Nephron (organoid): ENCODE measurements around the gene TBRG1.

Experiments used
- H3K27ac Mint-ChIP-seq, 3 experiments: 2 replicates each; pipeline ENCODE4 v1.8.0; 2020; ENCODE audit warnings: mixed read lengths in 3 of 3, mild to moderate bottlenecking in 2 of 3, moderate library complexity in 1 of 3
- H3K27me3 Mint-ChIP-seq: 2 replicates; pipeline ENCODE4 v1.8.0; 2021; ENCODE audit warnings: low read depth, mild to moderate bottlenecking, moderate library complexity, mixed read lengths
- H3K36me3 Mint-ChIP-seq: 2 replicates; pipeline ENCODE4 v1.8.0; 2020; ENCODE audit warnings: low read depth, mixed read lengths
- H3K4me1 Mint-ChIP-seq: 2 replicates; pipeline ENCODE4 v1.8.0; 2020; ENCODE audit warnings: mixed read lengths
- H3K4me3 Mint-ChIP-seq, 3 experiments: 2 replicates each; pipeline ENCODE4 v1.8.0; 2020; ENCODE audit warnings: mild to moderate bottlenecking in 3 of 3, mixed read lengths in 3 of 3, moderate library complexity in 2 of 3
- H3K9me3 Mint-ChIP-seq: 2 replicates; pipeline ENCODE4 v1.8.0; 2020; ENCODE audit warnings: mixed read lengths
- CTCF ChIP-seq, 3 experiments: fragments of 200-600 bp; sonication (generic); IDR thresholded peaks; one replicate each; pipeline ENCODE4 v1.5.0; 2021; ENCODE audit warnings: antibody characterized with exemption in 3 of 3; ENCODE audit not compliant: unreplicated experiment in 3 of 3

TBRG1 gene

GRCh38 chr11:124623861-124624525 is 1.3 kb downstream of the TBRG1 start:
- peaks cover 25% of the 10 kb centered on the region for H3K36me3 Mint-ChIP-seq
- H3K27me3 Mint-ChIP-seq: no peaks in the 10 kb centered on the region
- no peak for TF ChIP-seq CTCF (IDR thresholded peaks at IDR 0.05; ENCODE audit: unreplicated experiment in 3 of 3)
- H3K27ac Mint-ChIP-seq: peak overlapping the region in 2 of 3 experiments; percentile 99 to 100
- peaks cover 11% of the 10 kb centered on the region for H3K4me1 Mint-ChIP-seq
- H3K4me3 Mint-ChIP-seq: peak overlapping the region; percentile 91 to 96 (median 95)
- H3K9me3 Mint-ChIP-seq: no peaks in the 10 kb centered on the region

- Mint-ChIP-seq H3K27me3 (no peaks in the 10 kb centered on the region), H3K9me3 (no peaks in the 10 kb centered on the region), H3K36me3 (peaks cover 32% of the 10 kb centered on the region), H3K4me1 (peaks cover 11% of the 10 kb centered on the region), H3K4me3 (peak overlapping the region in 2 of 3 experiments; percentile 41 to 79), H3K27ac (no peak overlapping the region)
- TF ChIP-seq CTCF (IDR thresholded peaks at IDR 0.05; ENCODE audit: unreplicated experiment in 3 of 3): no peak
Measured at GRCh38 chr11:124625504-124626168, 3.0 kb downstream of the TBRG1 start.

DNA sequence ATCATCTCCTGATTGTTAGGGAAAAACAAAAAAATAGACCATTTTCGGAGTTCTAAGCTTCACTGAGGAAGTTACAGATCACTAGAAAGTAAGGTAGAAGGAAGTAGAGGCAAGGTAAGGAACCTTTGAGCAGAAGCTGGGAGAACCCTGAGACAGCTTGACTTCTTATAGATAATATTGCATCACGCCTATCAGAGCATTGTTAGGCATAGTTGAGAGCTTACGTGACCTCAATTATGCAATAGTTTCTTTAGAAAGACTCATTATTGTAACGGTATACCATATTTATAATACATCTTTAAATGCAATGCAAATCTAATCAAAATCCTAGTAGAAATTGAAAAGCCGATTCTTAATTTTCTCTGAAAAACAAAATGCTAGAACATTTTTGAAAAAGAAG is 4.9 kb downstream of the TBRG1 start:
- Mint-ChIP-seq H3K9me3 (no peaks in the 10 kb centered on the region), H3K4me3 (no peak overlapping the region), H3K27ac (no peak overlapping the region), H3K4me1 (peaks cover 11% of the 10 kb centered on the region), H3K36me3 (peaks cover 51% of the 10 kb centered on the region), H3K27me3 (no peaks in the 10 kb centered on the region)
- TF ChIP-seq CTCF (IDR thresholded peaks at IDR 0.05; ENCODE audit: unreplicated experiment in 3 of 3): no peak

DNA sequence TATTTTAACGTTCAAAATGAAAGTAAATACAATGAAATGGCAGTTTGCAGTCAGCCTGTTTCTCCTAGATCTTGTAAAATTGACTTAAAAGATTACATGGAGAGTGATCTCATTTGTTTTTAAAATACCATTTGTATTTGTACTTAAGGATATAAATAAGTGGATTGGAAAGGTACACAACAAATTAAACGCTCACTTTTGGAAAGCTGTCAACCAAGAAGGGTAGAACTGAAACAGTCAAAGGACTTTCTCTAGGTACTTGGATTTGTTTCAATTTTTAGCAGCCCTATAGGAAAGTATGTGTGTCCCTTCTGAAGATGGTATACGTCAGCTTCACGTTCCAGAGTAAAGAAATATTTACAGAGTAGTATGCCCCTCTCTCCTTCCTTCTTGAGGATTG is 7.3 kb downstream of the TBRG1 start:
- Mint-ChIP-seq H3K9me3 (no peaks in the 10 kb centered on the region), H3K27me3 (no peaks in the 10 kb centered on the region), H3K4me3 (no peak overlapping the region), H3K36me3 (peaks cover 66% of the 10 kb centered on the region), H3K27ac (no peak overlapping the region), H3K4me1 (no peaks in the 10 kb centered on the region)
- no peak for TF ChIP-seq CTCF (IDR thresholded peaks at IDR 0.05; ENCODE audit: unreplicated experiment in 3 of 3)

DNA sequence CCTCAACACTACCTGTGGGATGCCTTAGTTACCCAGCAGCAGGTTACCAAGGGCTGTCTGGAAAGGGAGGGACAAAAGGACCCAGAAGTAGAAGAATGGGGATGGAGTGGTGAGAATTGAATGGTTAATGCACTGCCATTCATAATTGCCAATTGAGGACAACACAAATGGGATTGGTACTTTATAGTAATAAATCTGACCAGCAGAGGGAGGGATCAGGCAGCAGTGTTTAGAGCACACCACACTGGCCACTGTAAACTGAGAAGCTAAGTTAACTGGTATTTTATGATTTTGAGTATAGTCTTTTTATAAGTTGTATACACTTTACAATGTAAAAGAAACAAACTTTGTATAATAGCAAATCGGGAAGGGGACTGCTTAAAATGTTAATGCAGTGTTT is 10.7 kb downstream of the TBRG1 start:
- H3K27ac Mint-ChIP-seq: peak overlapping the region in 1 of 3 experiments; percentile 80
- peaks cover 67% of the 10 kb centered on the region for H3K36me3 Mint-ChIP-seq
- H3K27me3 Mint-ChIP-seq: no peaks in the 10 kb centered on the region
- H3K4me1 Mint-ChIP-seq: no peaks in the 10 kb centered on the region
- H3K4me3 Mint-ChIP-seq: no peak overlapping the region
- peak in 2 of 3 experiments; percentile 26 to 33 for TF ChIP-seq CTCF (IDR thresholded peaks at IDR 0.05; ENCODE audit: unreplicated experiment in 3 of 3)
- no peaks in the 10 kb centered on the region for H3K9me3 Mint-ChIP-seq
